D341Med (cell line): ENCODE data around the gene ILKAP.
A peak's percentile ranks its signal among the peaks of the same experiment; 100 is the strongest.
"Not testable (repeated sequence)": the region's sequence is repeated elsewhere in the genome, so short reads cannot be mapped to it uniquely, and the experiment has no call there.

Experiments
- DNase-seq: peaks from one replicate; pipeline ENCODE4 v3.0.0; 2012; ENCODE audit warnings: low spot score

ILKAP gene

DNA sequence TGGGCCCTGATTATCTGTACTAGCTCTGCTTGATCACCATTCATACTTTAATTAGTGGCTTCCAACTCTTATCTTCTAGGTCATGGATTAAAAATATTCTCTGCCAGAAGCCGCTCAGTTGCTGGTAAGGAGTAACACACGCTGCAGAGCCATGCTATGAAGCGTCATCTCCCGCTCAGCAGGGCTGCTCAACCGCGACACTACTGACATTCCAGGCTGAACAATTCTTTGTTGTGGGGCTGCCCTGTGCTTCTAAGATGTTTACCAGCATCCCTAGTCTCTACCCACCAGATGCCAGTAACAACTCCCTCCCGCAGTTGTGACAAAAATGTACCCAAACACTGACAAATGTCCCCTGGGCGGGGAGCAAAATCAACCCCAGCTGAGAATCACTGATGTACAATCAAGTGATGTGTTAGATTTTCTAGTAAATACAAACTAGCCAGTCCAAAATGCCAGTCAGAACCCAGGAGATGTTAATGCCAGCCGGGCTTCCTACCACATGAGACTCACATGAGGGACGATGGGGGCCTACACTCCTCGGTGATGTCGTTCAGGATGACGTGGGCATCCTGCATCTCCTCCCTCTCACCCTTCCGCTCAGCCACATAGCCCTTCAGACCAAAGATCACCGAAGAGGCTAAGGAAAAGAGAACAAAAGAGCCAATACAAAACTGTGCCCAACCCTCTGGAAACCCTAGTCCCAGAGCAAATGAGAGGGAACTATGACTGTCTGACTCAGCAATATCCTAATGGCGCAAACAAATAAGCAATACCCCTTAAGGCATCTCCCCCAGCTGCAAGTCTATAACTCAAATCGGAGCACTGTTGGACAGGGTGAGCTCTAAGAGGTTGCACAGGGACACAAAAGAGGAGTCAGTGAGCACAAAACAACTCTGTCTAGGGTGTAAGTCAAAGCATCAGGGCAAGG is 15.6 kb downstream of the ILKAP start:
- no peak for DNase-seq

DNA sequence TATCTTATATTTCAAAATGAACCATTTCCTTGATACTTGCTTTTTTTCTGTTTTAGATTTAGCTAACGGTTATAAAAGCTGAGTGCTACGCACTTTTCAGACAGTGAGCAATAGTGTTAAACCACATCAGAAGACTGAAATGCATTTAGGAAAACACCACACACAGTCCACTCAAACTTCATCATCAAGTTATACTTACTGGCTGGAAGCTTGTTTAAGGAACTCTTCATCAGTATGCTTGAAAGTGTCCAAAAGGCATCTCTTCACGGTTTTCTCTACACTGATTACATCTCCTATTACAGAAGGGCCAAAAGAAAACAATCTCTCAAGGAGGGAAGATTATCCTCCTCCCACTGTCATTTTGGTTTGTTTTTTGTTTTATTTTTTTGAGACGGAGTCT is 19.7 kb downstream of the ILKAP start:
- DNase-seq, result no peak

- DNase-seq, result no peak
Measured at GRCh38 chr2:238182362-238182761, 21.1 kb downstream of the ILKAP start.

DNA sequence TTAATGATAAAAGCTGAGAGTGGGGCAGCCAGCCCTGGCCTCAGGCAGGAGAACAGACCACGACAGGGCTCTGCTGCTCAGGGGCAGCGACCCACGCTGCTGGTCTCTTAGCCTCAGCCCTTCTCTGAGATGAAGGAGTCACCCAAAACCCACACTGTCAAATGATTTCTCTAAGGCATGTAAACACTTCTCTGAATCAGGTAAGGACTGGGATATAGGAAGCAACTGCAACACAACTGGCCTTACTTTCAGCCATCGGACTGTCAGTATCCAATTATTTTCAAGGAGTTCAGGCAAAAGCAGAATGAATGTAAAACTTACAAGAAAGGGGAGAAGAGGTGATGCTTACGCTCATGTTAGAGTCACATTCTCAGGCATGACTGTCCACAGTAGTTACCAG is 22.9 kb downstream of the ILKAP start:
- DNase-seq, result no peak

GRCh38 chr2:238176613-238177012 is 26.9 kb downstream of the ILKAP start:
- no peak for DNase-seq

- no peak for DNase-seq
Measured at GRCh38 chr2:238174701-238175100, 28.8 kb downstream of the ILKAP start.

GRCh38 chr2:238174291-238174690 is 29.2 kb downstream of the ILKAP start:
- no peak for DNase-seq

- DNase-seq, result no peak
Measured at GRCh38 chr2:238173692-238174091, 29.8 kb downstream of the ILKAP start.

DNA sequence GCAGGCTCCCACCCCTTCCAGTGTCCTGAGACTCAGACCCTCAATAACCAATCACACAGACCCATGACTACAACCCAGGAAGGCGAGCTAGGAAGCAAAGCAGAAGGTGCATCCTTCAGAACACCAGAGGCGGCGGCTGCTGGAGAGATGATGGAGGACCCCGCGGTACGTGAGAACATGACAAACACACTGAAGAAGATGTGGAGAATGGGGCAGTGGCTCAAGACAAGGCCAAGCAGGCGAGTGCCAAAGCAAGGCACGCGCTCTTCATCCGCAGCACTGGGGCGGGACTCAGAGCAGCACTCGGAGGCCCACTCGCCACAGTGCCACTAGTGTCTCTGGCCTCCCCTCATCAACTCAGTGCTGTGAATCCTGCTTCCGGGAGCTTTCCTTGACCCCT is 31.1 kb downstream of the ILKAP start:
- DNase-seq, result no peak

GRCh38 chr2:238171575-238172187 is 31.8 kb downstream of the ILKAP start:
- DNase-seq, result no peak

DNA sequence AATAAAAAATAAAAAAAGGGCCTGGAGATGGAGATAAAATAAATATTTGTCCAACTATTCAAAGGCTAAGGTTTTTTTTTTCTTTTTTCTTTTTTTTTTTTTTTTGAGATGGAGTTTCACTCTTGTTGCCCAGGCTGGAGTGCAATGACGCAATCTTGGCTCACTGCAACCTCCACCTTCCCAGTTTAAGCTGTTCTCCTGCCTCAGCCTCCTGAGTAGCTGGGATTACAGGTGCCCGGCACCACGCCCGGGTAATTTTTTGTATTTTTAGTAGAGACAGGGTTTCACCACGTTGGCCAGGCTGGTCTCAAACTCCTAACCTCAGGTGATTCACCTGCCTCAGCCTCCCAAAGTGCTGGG is 32.4 kb downstream of the ILKAP start:
- DNase-seq, result not testable (repeated sequence)

DNA sequence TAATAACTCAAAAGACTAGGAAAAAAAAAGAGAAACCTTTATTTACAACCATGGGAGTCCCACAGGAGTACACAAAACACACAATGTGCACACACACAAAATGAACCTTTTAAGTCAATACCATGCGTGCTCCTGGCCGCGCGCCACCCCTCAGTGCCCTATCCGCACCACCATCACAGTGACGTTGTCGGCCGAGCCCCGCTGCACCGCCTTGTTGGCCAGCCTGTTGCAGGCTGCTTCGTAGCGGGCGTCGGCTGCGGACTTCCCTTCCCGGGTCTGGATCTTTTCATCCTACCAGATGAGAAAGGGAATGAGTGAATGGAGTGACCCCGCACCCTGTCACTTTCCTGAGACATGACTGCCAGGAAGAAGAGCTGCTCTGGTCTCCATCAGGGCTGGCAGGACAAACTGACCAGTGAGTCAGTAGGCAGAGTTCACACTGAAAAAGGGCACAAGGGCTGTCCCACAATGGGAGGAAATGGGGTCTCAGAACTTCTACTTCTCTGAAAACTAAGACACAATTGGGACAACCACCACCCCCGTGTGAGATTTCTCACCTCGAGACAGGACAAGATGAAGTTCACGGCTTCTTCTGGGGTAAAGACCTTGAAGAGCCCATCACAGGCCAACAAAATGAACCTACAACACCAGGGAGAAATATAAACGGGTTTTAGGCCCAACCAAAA is 33.0 kb downstream of the ILKAP start:
- no peak for DNase-seq

DNA sequence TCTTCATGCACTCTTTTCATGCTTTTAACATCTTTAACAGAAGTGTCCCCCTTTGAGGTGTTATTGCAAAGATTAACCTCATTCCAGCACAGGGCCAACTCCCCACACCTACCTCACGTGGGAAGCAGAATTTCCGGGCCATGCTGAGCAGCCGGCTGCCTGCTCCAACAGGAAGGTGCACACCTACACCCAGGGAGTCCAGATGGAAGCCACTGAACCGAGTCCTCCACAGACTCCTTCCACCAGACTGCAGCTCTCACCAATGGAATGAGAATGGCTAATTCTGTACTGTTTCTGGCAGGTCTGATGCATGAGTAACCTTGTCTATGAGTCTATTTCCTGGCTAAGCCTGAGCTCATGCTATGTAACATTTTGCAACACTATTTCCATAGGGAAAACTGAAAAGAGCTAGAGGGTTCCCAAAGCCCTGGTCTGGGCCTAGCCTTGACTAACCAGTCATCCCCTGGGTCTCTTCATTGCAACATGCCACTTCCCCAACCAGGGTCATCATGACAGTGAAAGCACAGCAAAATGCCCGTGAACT is 33.7 kb downstream of the ILKAP start:
- peak; percentile 30 for DNase-seq

GRCh38 chr2:238169048-238169707 is 34.3 kb downstream of the ILKAP start:
- no peak for DNase-seq

GRCh38 chr2:238168196-238169047 is 35.1 kb downstream of the ILKAP start:
- no peak for DNase-seq

DNA sequence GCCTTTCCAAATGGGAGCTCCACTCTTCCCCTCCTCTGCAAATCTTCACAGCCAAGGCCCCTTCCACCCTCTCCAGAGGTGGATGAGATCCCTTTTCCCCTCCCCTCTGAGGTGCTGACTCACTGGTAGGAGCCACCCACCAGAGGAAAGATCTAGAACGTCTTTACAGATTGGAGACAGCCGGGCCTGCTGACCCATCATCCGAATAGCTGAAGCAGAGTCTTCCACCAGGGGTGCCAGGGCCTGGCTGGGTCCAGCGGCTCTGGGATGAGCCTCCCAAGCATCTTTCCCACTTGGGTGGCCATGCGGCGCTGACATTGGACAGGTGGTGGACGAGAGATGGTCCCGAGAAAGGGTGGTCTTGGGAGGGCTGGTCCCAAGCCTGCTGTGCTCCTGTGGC is 35.7 kb downstream of the ILKAP start:
- DNase-seq, result no peak

- DNase-seq, result no peak
Measured at GRCh38 chr2:238167344-238167715, 36.2 kb downstream of the ILKAP start.

GRCh38 chr2:238166391-238167343 is 36.8 kb downstream of the ILKAP start:
- no peak for DNase-seq

DNA sequence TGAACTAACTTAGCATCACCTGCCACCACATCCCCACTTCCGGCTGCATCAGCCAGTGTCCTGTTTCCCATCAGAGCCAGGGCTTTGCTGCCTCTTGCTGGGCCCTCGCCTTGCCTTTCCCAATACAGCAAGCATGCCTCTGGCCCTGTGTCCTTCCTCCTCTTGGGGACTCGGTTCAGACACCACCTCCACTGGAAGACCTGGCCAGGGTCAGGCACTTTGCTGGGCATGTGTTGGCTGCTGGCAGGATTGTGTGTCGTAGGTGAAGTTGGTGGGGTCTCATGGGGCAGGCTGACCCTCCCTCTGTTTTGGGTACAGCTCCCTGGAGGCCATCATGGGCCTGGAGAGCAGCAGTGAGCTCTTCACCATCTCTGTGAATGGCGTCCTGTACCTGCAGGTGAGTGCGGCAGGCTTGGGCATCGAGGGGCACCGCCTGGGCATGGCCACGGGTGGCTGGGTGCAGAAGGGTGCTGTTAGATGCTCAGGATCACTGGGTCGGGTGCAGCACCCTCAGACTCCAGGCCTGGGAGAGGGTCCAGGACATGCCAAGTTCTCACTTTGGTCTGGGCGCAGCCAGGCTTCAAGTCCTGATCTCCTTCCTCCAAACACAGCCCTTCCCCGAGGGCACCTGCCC is 38.1 kb downstream of the ILKAP start:
- DNase-seq, result peak; percentile 8

DNA sequence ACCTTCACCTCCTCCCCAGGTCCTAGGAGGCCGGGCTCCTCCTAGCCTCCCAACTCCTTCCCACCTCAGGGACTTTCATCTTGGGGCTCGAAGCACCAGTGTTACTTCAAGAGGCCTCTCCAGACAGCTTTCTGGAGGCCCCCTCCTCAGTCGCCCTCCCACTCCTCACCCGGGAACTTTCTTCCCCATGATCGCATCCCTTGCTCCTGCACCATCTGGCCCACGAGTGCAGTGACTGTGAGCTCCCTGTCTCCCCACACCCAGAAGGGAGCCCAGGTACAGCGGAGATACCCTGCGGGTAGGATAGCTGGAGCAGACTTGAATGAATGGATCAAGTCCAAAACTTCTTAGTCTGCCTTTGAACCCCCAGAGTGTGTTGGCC is 38.6 kb downstream of the ILKAP start:
- peak; percentile 10 for DNase-seq
